K562 (cell line): ENCODE measurements around the gene FKBP8. TPM values are rescaled to one million over a fixed set of nuclear protein-coding genes. Genes with fewer than 3 reads are reported as not detected.

ENCODE experiments used
- ASH1L ChIP-seq: fragments of 450-650 bp; IDR thresholded peaks from 2 replicates; pipeline ENCODE4 v1.6.1; 2018; ENCODE audit warnings: borderline replicate concordance, mild to moderate bottlenecking, low read depth; ENCODE audit not compliant: partially characterized antibody
- BRD4 ChIP-seq: fragments of 200-600 bp; sonication (generic); IDR thresholded peaks from 2 replicates; pipeline ENCODE4 v1.6.1; 2017; ENCODE audit warnings: inconsistent platforms
- E2F1 ChIP-seq: sonication (generic); formaldehyde crosslinking; IDR thresholded peaks from 2 replicates; pipeline ENCODE4 v1.8.1; 2023; ENCODE audit warnings: mild to moderate bottlenecking, missing genetic modification reagents, moderate library complexity
- FIP1L1 ChIP-seq: fragments of 200-400 bp; formaldehyde crosslinking; IDR thresholded peaks from 2 replicates; pipeline ENCODE4 v1.6.1; 2018; ENCODE audit warnings: mild to moderate bottlenecking, low read depth, low read length; ENCODE audit not compliant: poor library complexity, severe bottlenecking
- GTF2E2 ChIP-seq: fragments of 200-800 bp; sonication (Bioruptor generic); IDR thresholded peaks from 2 replicates; pipeline ENCODE4 v1.6.1; 2016; ENCODE audit warnings: missing genetic modification characterization, missing compliant biosample characterization
- L3MBTL2 ChIP-seq: fragments of 450-650 bp; IDR thresholded peaks from 2 replicates; pipeline ENCODE4 v1.6.1; 2016; ENCODE audit warnings: mild to moderate bottlenecking, moderate library complexity
- NUFIP1 ChIP-seq: fragments of 450-650 bp; IDR thresholded peaks from 2 replicates; pipeline ENCODE4 v1.6.1; 2018; ENCODE audit not compliant: partially characterized antibody
- PHF8 ChIP-seq: fragments of 200-600 bp; sonication (generic); IDR thresholded peaks from 2 replicates; pipeline ENCODE4 v1.6.1; 2012; ENCODE audit warnings: mixed run types, mild to moderate bottlenecking, inconsistent platforms, low read length, moderate library complexity, borderline replicate concordance
- TSHZ1 ChIP-seq: fragments of 250-450 bp; sonication (Bioruptor Pico); IDR thresholded peaks from 2 replicates; pipeline ENCODE4 v1.4.0; 2020; ENCODE audit warnings: mild to moderate bottlenecking, moderate library complexity
- ZNF174 ChIP-seq: fragments of 250-450 bp; sonication (Bioruptor Pico); IDR thresholded peaks from 2 replicates; pipeline ENCODE4 v1.4.0; 2020; ENCODE audit warnings: mild to moderate bottlenecking
- ZNF23 ChIP-seq: fragments of 250-450 bp; sonication (Bioruptor Pico); IDR thresholded peaks from 2 replicates; pipeline ENCODE4 v1.4.0; 2020; ENCODE audit warnings: mild to moderate bottlenecking
- ZNF277 ChIP-seq: fragments of 250-450 bp; sonication (Bioruptor Pico); IDR thresholded peaks from 2 replicates; pipeline ENCODE4 v1.8.0; 2022; ENCODE audit warnings: inconsistent platforms, mild to moderate bottlenecking, moderate library complexity, borderline replicate concordance
- ZNF280A ChIP-seq: fragments of 450-650 bp; IDR thresholded peaks from 2 replicates; pipeline ENCODE4 v1.6.1; 2018; ENCODE audit warnings: mild to moderate bottlenecking, low read depth; ENCODE audit not compliant: partially characterized antibody
- ZNF347 ChIP-seq: fragments of 450-650 bp; formaldehyde crosslinking; IDR thresholded peaks from 2 replicates; pipeline ENCODE4 v1.4.0; 2020; ENCODE audit warnings: low read depth, mild to moderate bottlenecking, moderate library complexity
- ZNF384 ChIP-seq: IDR thresholded peaks from 2 replicates; pipeline ENCODE4 v1.6.1; 2012; ENCODE audit warnings: low read depth, low read length, improper control_type of control experiment
- ZNF395 ChIP-seq: fragments of 200-800 bp; sonication (Bioruptor generic); IDR thresholded peaks from 2 replicates; pipeline ENCODE4 v1.6.1; 2017; ENCODE audit warnings: missing genetic modification characterization, missing compliant biosample characterization
- ZNF699 ChIP-seq: fragments of 250-450 bp; sonication (Bioruptor Pico); IDR thresholded peaks from 2 replicates; pipeline ENCODE4 v1.8.0; 2021; ENCODE audit warnings: mild to moderate bottlenecking, moderate library complexity; ENCODE audit not compliant: insufficient replicate concordance
- ZZZ3 ChIP-seq: fragments of 450-650 bp; IDR thresholded peaks from 2 replicates; pipeline ENCODE4 v1.6.1; 2016; ENCODE audit warnings: antibody characterized with exemption, mild to moderate bottlenecking, moderate library complexity
- polyA plus RNA-seq, 8 experiments: library from polyadenylated mRNA; depleted of rRNA in 4 of 8; stranded (reverse) in 5 of 8; unstranded in 3 of 8; fragments of >200 nt; fragmentation: Nextera tagmentation in 2 of 8; fragmentation: Illumina TruSeq in 1 of 8; extraction: Ambion mirVana in 2 of 8; extraction: Trizol in 1 of 8; gene quantifications; 2 replicates each; pipeline versions ENCODE4 v1.2.1 to v1.2.3, GENCODE V29; 2011 to 2014; ENCODE audit warnings: inconsistent platforms in 1 of 8, missing spikeins in 1 of 8
- total RNA-seq, 7 experiments: library from RNA; depleted of rRNA in 6 of 7; stranded (reverse); fragments of >200 nt in 6 of 7; fragmentation: Illumina TruSeq in 2 of 7; extraction: Trizol in 2 of 7; gene quantifications; 2 replicates each; pipeline versions ENCODE4 v1.2.1 to v1.2.3, GENCODE V29; 2011 to 2021; ENCODE audit warnings: low replicate concordance in 1 of 7

Gene FKBP8
- total and polyA plus RNA-seq, 9 of the 15 experiments (the other 6 are each of a cell fraction or from before 2014, with no cell fraction given), result 0.46 to 236 (median 104) TPM

- TF ChIP-seq ASH1L (peak; percentile 52), PHF8 (peak; percentile 78; the same call in 1 of the 2 replicates), ZNF395 (peak; percentile 65; the same call in 1 of the 2 replicates), ZNF280A (no peak), BRD4 (no peak), ZNF699 (CRISPR knock-in tag) (no peak), ZZZ3 (no peak), GTF2E2 (tag) (no peak), ZNF277 (CRISPR knock-in tag) (no peak), ZNF384 (peak; percentile 60; the same call in 1 of the 2 replicates), TSHZ1 (CRISPR knock-in tag) (no peak), NUFIP1 (no peak), FIP1L1 (no peak), ZNF347 (CRISPR knock-in tag) (no peak), L3MBTL2 (peak; percentile 72; the same call in 1 of the 2 replicates), ZNF23 (CRISPR knock-in tag) (no peak), E2F1 (peak; percentile 86), ZNF174 (CRISPR knock-in tag) (no peak)
These were observed 14.2 kb upstream of the FKBP8 start, which contains the start of gene KXD1 (continued) for GRCh38 chr19:18557411-18558201.
